SJCRH30 (cell line): ENCODE measurements around the gene MMP3. TPM values are rescaled to one million over a fixed set of nuclear protein-coding genes. Genes with fewer than 3 reads are reported as not detected.

Experiments used
- total RNA-seq: library from RNA; depleted of rRNA; stranded (reverse); fragments of >200 nt; shearing (Covaris generic); gene quantifications from 2 replicates; pipeline ENCODE4 v1.2.3, GENCODE V29; 2014; rRNA removed

The MMP3 gene
- total RNA-seq, 1 experiment from 2014 or later, result 0.43 TPM

Other genes with a start within 250 kb of the MMP3 start
- not detected in 2 replicates for gene MMP20, start 218.3 kb downstream of the MMP3 start, total RNA-seq
- gene MMP27, start 137.8 kb downstream of the MMP3 start, total RNA-seq, result not detected in 2 replicates
- not detected in 2 replicates for gene MMP8, start 118.7 kb downstream of the MMP3 start, total RNA-seq
- not detected in 2 replicates for gene MMP10, start 63.0 kb downstream of the MMP3 start, total RNA-seq
- not detected in 2 replicates for gene MMP1, start 45.4 kb downstream of the MMP3 start, total RNA-seq
- not detected in 2 replicates for gene MMP12, start 31.4 kb upstream of the MMP3 start, total RNA-seq
- not detected in 2 replicates for gene MMP13, start 112.1 kb upstream of the MMP3 start, total RNA-seq
- 51.7 and 52.7 TPM in 2 replicates for gene DCUN1D5, start 248.6 kb upstream of the MMP3 start, total RNA-seq